Fibroblast of skin of left biceps (primary cell): Measurements from ENCODE around the gene NSUN3.
A peak's percentile ranks its signal among the peaks of the same experiment; 100 is the strongest.

Source experiments
- DNase-seq, 2 experiments: peaks; one replicate each; pipeline ENCODE4 v3.0.0-alpha.2; 2013; ENCODE audit warnings: low read depth in 2 of 2

NSUN3 gene

DNA sequence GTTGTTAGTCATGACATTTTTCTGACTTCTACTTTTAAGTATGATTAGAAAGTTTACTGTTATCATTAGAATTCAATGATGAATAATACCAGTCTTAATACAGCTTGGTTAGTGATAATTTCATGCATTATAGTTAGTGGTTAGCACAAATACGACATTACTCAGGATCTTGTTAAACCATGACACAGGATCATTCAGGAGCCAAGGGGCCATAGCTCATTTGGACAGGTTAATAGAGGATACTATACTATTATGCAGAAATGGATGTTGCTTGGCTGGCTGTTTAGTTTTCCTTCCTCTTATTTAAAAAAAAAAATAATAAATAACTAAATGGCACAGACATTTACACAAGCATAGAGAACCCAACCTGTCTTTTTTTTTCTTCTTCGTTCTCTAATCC, 55.5 kb downstream of the NSUN3 start:
- DNase-seq: no peak

DNA sequence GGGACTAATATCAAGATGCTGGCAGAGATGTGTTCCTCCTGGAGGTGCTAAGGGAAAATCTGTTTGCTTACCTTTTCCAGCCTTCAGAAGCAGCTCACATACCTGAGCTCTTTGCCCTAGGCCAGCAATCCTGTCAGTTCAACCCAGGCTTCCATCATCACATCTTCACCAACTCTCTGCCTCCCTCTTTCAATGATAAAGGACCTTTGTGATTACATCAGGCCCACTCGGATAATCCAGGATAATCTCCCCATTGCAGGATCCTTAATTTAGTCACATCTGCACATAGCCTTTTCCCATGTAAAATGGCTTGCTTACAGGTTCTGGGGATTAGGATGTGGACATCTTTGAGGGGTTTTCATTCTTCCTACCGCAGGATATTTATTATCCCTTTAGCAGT, 58.3 kb downstream of the NSUN3 start:
- DNase-seq: no peak

DNA sequence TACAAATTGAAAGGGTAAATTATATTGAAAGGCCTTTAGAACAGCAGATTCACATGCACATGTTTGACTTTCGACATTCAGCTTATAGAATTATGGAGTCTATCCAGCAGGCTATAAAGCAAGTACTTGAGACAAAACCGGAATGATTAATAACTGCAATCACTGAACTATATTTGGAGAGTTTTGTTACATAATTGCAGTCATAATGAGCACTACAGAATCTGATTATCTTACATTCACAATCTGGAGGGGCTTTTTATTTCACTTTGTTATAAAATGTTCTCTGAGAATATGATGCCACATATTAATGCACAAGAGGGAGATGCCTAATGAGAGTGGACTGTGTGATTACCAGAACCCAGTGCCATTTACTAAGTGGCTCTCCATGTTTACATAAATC, 64.3 kb downstream of the NSUN3 start:
- DNase-seq: no peak

DNA sequence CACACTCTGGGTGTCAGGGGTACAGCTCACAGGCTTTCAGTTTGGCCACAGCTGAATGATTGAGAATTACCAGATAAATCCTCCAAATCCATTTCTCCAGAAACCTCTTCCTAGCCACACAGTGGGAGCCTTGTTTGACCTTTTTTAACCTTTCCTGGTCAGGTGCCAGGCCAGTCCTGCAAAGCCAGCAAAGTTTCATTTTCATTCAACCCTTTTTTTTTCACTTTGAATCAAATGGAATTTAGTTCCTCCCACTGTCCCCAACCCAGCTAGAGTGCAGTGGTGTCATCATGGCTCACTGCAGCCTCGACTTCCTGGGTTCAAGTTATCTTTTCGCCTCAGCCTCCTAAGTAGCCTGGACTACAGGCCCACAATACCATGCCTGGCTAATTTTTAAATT, 67.8 kb downstream of the NSUN3 start:
- no peak for DNase-seq

DNA sequence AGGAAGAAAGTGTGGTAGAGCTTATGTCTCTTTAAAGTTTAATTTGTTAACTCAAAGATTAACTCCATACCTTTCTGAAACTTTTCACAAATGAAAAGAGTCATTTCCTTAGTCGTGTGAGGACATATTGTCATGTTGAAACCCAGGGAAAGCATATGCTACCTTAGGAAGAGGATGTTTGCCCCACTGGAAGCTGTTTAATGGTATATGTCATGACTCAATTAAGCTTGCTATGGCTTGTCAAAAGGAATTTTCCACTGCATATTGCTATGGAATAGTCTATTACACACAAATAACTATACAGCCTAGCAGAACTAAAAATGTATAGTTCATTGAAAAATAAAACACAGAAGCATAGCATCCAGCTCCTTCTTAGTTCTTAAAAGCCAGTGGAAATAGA, 69.9 kb downstream of the NSUN3 start:
- DNase-seq: no peak

DNA sequence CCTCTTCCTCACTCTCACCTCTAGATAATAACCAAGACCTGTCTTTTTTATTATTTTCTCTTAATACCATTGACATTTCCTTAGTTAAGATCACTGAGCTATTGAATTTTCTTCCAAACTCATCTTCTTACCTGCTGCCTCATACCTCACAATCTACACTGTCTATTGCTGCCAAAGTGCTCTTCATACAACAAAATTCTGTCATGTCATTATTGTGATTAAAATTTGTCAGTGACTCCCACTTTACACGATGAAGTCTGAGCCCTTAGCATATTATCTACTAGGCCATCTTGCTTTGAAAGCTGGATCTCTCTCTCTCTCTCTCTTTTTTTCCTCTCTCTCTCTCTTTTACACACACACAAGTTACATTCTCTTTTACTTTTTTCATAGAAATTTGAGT, 73.3 kb downstream of the NSUN3 start:
- DNase-seq: no peak

DNA sequence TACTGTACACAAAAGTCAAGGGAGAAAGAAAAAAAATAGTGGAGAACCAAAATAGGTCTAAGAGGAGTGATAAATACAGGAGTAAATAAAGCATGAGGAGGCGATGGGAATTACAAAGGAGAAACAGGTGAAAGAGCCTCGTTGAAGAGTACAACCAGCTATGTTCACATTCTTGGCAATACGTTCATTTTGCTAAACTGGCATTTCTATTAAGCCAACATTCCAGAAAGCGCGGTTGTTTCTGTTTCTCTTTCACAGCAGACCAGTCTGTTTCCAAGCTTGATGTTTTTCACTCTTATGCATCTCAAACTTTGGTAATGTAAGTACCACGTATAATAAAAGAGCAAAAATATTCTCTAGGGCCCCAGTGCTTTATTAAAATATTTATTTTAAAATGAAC, 74.5 kb downstream of the NSUN3 start:
- no peak for DNase-seq

DNA sequence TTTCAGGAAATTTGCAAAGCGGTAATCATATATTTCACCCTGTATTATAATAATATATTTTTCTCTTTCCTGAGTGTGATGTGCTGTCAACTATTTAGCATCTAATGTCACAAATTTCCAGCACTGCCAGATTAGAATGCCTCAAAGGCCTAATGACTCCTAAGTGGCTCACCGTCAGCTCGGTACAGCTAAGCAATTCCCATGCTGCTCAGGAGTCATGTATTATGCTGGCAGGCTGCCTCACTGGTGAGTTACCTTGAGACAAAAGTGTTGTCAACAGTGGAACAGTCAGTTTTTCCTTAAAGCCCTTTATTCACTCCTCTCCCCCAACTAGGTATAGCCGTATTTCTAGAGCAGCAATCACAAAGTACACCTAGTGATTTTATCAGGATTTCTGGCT, 83.6 kb downstream of the NSUN3 start:
- no peak for DNase-seq

DNA sequence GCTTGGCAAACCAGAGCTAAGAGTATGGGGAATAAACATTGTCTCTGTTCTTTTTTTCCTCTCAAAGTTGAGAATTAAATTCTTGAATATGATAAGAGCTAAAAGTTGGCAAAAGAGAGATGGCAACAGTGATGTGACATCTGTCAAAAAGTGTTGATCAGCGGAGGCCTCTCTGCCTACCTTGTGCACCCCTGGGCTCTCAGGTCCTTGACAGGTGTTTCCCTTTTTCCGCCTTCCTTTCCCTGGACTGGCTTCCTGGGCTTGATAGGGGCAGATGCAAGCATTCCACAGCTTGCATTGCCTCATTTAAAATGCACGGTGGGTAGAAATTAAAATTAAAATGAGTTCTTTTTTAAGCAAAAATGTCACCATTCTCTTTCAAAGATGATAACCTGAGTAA, 84.2 kb downstream of the NSUN3 start:
- no peak for DNase-seq

DNA sequence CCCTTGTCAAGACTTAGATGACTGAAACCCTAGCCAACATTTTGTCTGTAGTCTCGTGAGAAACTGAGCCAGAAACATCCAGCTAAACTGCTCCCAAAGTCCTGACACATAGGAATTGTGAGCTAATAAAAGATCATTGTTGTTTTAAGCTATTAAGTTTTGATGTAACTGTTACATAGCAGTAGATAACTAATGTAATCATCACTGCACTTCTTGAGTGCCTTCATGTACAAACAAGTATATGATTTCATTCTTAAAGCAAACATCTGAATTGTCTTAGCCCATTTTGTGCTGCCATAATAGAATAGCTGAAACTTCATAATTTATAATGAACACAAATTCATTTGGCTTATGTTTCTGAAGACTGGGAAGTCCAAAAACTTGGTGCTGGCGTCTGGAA, 87.3 kb downstream of the NSUN3 start:
- no peak for DNase-seq

DNA sequence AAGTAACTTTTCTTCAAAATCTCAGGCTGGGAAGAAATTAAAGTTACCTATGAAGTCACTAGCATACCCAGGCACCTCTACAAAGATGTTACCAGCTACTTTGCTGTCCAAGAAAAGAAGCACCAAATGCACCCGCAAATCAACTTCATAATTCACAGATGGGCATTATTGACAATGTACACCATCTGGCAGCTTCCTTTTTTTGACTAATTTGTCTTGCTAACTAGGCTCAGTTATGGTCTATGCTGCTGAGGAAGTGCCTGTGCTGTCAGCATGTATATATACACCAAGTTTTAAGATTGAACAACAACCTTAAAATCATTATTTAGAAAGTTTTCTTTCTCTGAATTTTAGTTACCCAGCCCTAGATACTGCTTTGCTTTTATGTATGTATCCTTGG, 93.8 kb downstream of the NSUN3 start:
- no peak for DNase-seq

DNA sequence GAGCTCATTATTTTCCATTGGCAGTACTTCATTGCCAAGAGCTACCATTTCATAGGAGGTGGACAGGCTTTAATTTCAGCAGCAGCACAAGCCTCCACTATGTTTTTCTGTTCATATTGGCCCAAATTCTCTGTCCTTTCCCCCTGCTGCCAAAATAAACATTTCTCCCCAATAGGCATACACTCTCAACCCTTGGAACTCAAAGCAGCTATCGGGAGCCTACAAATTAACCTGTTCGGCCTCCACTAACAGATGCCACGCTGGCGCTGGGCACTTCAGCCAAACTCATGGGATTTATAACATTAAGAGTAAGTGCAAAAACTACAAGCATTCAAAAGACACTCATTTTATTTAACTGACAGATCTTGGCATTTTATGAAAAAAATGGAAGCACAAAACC, 95.7 kb downstream of the NSUN3 start:
- DNase-seq: no peak

DNA sequence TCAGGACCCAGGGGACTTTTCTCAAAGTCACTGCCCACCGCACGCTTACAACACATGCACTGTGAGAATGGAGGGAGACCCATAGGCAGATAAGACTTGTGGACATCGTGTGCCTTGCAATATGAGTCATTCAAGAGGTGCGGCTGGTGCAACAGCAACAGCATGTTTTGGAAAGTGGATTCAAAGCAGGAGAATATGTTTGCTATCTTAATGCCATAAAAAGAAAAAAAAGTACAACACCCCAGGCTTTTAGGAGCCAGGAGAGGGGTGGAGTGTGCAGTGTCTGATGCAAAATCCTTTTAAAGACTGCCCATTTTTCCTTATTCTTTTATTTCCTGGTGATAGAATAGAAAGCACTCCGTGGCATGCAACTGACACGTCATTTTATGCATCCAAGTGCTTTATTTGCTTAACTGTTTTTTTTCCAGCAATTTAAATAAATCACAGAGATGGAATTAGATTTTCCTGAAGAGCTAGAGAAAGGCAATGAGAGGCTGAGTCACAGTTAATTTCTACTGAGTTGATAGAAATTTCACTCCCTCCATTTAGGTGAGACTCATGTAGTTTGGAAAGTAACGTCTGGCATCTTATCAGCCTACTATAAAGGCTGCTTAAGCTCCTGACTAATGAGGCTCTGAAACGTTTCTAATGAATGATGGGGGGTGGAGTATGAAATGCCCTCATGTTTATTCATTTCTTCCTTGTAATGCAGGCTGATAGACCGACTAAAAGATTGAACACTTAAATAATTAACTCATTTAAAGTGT, 96.4 kb downstream of the NSUN3 start:
- DNase-seq: no peak

DNA sequence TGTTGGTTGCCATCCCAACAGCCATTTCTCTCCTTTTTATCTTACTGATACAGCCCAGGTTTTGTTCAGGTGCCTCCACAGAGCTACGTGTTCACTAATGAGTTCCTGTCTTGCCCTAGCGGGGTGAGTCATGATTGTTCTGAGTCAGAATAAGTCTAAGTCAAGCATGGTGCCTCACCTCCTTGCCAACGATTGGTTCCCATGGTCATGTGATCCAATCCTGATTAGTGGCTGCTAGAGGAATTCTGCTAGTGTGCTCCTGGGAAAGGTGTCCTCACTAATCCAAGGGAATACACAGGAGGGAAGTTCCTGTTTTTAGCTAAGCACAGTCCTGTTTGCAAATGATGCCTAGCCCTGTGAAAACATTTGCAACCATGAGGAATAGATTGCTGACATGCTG, 99.8 kb downstream of the NSUN3 start:
- no peak for DNase-seq

DNA sequence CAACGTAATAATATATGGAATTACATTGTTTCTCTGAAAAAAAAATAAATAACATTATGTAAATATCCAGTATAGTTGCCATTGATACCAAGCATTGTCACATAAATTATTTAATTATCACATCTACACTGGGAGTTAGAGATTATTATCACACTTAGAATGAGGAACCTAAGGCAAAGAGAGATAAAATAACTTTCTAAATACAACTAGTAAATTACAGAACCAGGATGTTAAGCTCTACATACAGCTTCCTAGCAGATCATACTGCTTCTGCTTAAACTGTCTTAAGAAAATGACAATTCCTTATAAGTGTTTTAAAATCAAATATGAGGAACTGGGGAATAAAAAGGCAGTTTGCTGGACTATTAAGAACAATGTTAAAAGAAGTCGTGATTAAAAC, 104.5 kb downstream of the NSUN3 start:
- no peak for DNase-seq

DNA sequence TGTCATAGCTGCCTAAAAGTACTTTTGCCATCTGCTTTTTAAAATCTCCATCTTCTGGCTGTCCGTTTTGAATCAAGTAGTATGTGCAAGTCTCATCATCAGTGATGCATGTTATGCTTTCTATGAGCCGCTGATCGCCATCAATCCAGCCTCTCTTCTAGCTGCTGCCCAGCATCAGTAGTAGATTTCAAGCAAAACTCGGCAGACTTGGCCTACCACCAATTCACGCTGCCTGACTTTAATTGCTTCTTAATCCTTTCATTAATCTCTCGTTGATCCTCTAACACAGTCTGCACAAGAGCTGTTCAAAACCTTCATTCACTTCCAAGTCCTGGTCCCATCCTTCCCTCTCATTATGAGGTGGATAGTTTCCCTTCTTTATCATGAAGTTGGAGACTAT, 104.9 kb downstream of the NSUN3 start:
- no peak for DNase-seq

DNA sequence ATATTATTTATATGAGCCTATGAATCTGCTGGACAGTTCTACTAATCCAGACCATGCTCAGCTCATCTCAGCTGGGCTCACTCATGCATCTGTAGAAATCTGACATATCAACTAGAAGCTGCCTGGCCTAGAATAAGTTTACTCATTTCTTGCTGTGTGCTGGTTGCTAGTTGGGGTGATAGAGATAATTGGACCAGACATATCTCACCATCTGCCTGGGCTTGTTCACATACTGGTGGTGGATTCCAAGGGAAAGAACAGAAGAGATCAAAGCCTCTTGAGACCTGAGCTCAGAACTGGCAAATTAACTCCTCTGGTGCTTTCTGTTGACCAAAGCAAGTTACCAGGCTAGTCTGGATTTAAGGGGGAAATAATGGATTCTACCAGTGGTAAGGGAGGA, 109.1 kb downstream of the NSUN3 start:
- no peak for DNase-seq

DNA sequence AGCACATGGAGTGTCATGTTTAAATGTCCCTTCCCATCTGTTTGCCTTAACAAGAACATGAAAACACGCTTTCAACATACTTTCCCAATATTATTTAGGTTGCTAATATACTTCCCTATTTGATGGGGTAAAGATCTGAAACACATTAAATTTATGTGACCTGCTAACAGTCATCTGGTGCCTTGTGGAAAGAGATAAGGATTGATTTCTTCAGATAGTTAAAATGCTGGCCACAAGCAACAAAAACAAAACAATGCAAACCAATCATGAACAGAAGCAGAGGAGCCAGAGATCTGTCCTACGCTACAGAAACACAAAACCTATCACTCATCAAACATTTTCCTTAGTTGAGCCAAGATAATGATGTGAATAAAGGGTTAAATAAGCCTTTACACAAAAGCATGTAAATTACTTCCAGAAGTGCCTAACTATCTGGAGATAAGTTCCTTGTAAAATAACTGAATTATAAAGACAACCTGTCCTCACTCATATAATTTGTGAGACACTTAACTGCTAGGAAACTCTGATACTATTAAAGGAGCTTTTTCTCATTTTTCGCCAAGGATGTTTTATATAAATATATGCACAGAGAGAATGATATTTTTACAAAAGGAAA, 109.9 kb downstream of the NSUN3 start:
- DNase-seq: no peak

DNA sequence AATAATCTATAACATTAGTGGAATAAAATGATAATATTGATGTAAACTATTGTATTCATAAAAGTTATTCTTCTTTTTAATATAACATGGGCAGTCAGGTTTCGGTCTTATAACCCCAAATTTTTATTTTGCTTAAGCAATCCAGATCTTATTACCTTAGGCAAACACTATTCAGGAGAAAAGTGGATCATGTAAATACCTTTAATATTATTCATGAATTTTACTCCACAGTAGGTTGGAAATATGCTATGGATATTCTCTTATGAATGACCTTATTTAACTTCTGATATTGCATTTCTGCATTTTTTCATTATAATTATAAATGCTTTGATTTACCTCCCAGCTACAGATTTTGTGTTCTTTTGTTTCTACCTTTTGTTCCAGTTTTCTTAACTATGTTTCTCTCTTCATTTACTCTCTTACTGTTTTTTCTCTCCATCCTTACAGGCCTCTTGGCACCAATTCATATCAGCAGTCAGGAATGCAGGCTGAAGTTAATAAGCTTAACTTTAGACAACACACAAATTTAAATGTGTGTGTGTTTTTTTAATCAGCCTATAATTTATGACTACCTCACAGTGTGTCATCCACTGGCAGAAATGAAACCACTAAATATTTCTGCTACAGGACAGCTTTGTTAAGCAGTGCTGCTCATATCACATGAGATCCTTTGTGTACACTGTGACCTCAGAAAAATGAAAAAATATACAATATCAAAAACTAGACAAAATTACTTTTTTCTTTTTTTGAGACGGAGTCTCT, 111.0 kb downstream of the NSUN3 start:
- peak in 1 of 2 experiments; percentile 6 for DNase-seq

DNA sequence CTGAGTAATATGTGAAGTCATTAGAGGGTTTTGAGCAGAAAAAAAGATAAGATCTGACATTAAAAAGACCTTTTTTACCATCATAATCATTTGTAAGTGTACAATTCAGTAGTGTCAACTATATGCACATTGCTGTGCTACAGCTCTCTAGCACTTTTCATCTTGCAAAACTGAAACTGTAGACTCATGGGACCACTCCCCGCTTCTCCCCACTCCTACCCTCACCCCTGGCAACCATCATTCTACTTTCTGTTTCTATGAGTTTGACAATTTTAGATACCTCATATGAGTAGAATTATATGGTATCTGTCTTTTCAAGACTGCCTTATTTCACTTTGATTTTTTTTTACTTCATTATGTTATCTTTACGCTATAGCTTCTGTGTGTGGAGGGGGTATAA, 112.8 kb downstream of the NSUN3 start:
- DNase-seq: no peak

DNA sequence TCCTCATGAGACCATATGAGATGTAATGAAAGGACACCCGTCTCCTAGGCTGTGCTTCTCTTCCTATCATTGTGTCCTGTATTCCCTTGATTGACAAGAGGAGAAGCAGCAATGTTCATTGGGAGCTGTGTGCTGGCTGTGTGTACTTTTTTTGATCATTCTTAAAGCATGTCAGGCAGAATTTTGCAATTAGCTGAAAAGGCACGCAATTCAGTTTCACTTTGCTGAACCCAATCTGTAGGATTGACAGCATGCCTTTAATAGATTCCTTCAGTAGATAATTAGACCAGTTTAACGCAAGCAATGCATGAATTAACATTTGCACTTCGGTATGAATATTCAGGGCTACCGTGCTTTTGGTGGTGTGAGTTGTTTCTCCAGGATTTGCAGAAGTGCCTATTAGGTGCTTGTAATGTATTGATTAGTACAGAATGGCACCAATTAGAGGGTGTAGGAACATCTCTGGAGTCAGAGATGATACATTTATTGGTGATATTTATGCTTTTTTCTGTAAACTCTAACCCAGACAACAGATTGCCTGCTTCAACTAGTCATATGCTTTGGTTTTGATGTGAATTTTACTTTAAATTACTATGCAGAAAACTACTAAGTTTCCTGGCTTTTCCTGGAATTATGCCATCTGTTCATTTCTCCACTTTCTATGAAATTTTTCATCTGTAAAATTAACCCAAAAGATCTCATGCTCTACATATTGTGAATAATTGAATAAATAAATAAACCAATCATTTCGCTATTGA, 114.3 kb downstream of the NSUN3 start:
- DNase-seq: no peak
